ENCODE results near the gene DOK6. TPM values are rescaled to one million over a fixed set of nuclear protein-coding genes. Genes with fewer than 3 reads are reported as not detected.

DOK6 gene
- total and polyA plus RNA-seq, 9 of the 15 experiments (the other 6 are each of a cell fraction or from before 2014, with no cell fraction given), result not detected

- CTCF ChIA-PET (ENCODE audit: low intra/inter-chr PET ratio), result no interaction called here
- no peaks in the 10 kb centered on the region for H3K36me3 ChIP-seq (ENCODE audit: control insufficient read depth, insufficient read depth, low read length)
- H3K27me3 ChIP-seq (ENCODE audit: control insufficient read depth in 2 of 2, insufficient read depth in 2 of 2, low read length in 2 of 2), result no peaks in the 10 kb centered on the region
- TF ChIP-seq CREM (IDR thresholded peaks at IDR 0.05; ENCODE audit: low read depth) (no peak), ZNF79 (CRISPR knock-in tag; IDR thresholded peaks at IDR 0.05; ENCODE audit: low read depth) (no peak), RHOXF2B (CRISPR knock-in tag; conservative IDR thresholded peaks at IDR 0.05) (no peak), ZNF76 (CRISPR knock-in tag; IDR thresholded peaks at IDR 0.05; ENCODE audit: borderline replicate concordance) (no peak), ZNF431 (CRISPR knock-in tag; IDR thresholded peaks at IDR 0.05) (no peak), ZBTB33 (CRISPR knock-in tag; IDR thresholded peaks at IDR 0.05) (no peak), MCM2 (IDR thresholded peaks at IDR 0.05; ENCODE audit: low read depth) (no peak), SMARCC2 (IDR thresholded peaks at IDR 0.05; ENCODE audit: low read depth) (no peak), ZNF584 (CRISPR knock-in tag; IDR thresholded peaks at IDR 0.05; ENCODE audit: low read depth) (no peak), SNIP1 (IDR thresholded peaks at IDR 0.05; ENCODE audit: low read depth) (no peak), RBBP5 (IDR thresholded peaks at IDR 0.05; ENCODE audit: borderline replicate concordance, insufficient read depth, low read length, poor library complexity, severe bottlenecking) (no peak), ZNF134 (CRISPR knock-in tag; conservative IDR thresholded peaks at IDR 0.05) (no peak), CCAR2 (IDR thresholded peaks at IDR 0.05; ENCODE audit: low read depth, low read length) (no peak), TEAD1 (CRISPR knock-in tag; IDR thresholded peaks at IDR 0.05) (no peak), TAF7 (tag; IDR thresholded peaks at IDR 0.05) (no peak), RCOR1 (IDR thresholded peaks at IDR 0.05; ENCODE audit: borderline replicate concordance in 1 of 2, low read depth in 2 of 2, low read length in 2 of 2) (no peak)
- 25% methylated on average over 19 of the region's 20 CpGs for WGBS (ENCODE audit: insufficient coverage, low coverage, missing lambda C conversion rate)
- DNase-seq (ENCODE audit: extremely low read depth in 1 of 4, low spot score in 3 of 4) (no peak), ATAC-seq (no peak), FAIRE-seq (no peak)
- H4K20me1 ChIP-seq (replicated peaks; ENCODE audit: control insufficient read depth, insufficient read depth, low read length), result no peaks in the 10 kb centered on the region
- H3K9ac ChIP-seq (ENCODE audit: insufficient read depth in 1 of 2, low read depth in 2 of 2, low read length in 2 of 2), result no peak overlapping the region
- H3K9me3 ChIP-seq (replicated peaks; ENCODE audit: control insufficient read depth, insufficient read depth, low read depth, low read length), result no peaks in the 10 kb centered on the region
- intact Hi-C loops (cut with micrococcal nuclease), result no loop called here
- H3K4me1 ChIP-seq (replicated peaks in 1 of 2; ENCODE audit: control insufficient read depth in 2 of 2, insufficient read depth in 2 of 2, low read length in 2 of 2), result no peaks in the 10 kb centered on the region
- H3K4me2 ChIP-seq (ENCODE audit: insufficient read depth, low read length), result no peak overlapping the region
- no peaks in the 10 kb centered on the region for H3K79me2 ChIP-seq (ENCODE audit: control insufficient read depth, insufficient read depth, low read length)
- in situ Hi-C loops (cut with MboI), result no loop called here
- H3K4me3 ChIP-seq, result no peak overlapping the region
- no TSS peak for BruUV-seq (replicated peaks)
- no peak overlapping the region for H3K27ac ChIP-seq (ENCODE audit: extremely low read depth, low read depth, low read length)
- POLR2A ChIA-PET, result interaction anchor here (0.7 kb wide), 1 partner anchor 44 kb away, joined by 4 read pairs; no protein-coding TSS in a partner anchor
- no peaks in the 10 kb centered on the region for H3K9me1 ChIP-seq (ENCODE audit: control insufficient read depth, insufficient read depth, low read length)
- 0 out of 2 replicates have a peak overlapping the region, but pooled peaks have one; percentile 24 for H2AFZ ChIP-seq (ENCODE audit: low read depth, low read length)
Measured at GRCh38 chr18:69885841-69886531, 485.3 kb downstream of the DOK6 start.
